GM12891 (cell line): ENCODE results near the gene S100A5.

ENCODE experiments used
- POLR2A ChIP-seq: IDR thresholded peaks from 2 replicates; pipeline ENCODE4 v1.6.1; 2011; ENCODE audit warnings: low read depth, low read length, control low read depth
- POLR2AphosphoS5 ChIP-seq: IDR thresholded peaks from 2 replicates; pipeline ENCODE4 v1.6.1; 2011; ENCODE audit warnings: low read depth, low read length, control low read depth
- TAF1 ChIP-seq: IDR thresholded peaks from 2 replicates; pipeline ENCODE4 v1.6.1; 2011; ENCODE audit warnings: low read depth, low read length, control low read depth

- TF ChIP-seq POLR2AphosphoS5 (no peak), POLR2A (no peak), TAF1 (no peak)
Observed at GRCh38 chr1:153515504-153516394, 25.0 kb downstream of the S100A5 start.
